ENCODE measurements around the gene RNF10.
"Not testable (repeated sequence)": the region's sequence is repeated elsewhere in the genome, so short reads cannot be mapped to it uniquely, and the experiment has no call there.

Gene RNF10

GRCh38 chr12:120528861-120529525, 5.2 kb upstream of the RNF10 start, which contains the start of gene COQ5:
COQ5 (minus strand) TSS chr12:120529158; CDS start chr12:120529141, 17 bp downstream.
- peak; percentile 93 for DNase-seq (ENCODE audit: low spot score)

- peak; percentile 82 for DNase-seq (ENCODE audit: low spot score)
Observed at GRCh38 chr12:120529641-120530417, 4.3 kb upstream of the RNF10 start.

- not testable (repeated sequence) for DNase-seq (ENCODE audit: low spot score)
Observed at GRCh38 chr12:120530418-120530761, 3.8 kb upstream of the RNF10 start.

GRCh38 chr12:120532701-120533238, 1.4 kb upstream of the RNF10 start:
- no peak for DNase-seq (ENCODE audit: low spot score)

GRCh38 chr12:120534703-120535655, 823 bp downstream of the RNF10 start:
- peak; percentile 82 for DNase-seq (ENCODE audit: low spot score)

GRCh38 chr12:120536064-120536791, 2.1 kb downstream of the RNF10 start:
- no peak for DNase-seq (ENCODE audit: low spot score)

GRCh38 chr12:120537856-120538220, 3.7 kb downstream of the RNF10 start:
- no peak for DNase-seq (ENCODE audit: low spot score)

GRCh38 chr12:120538281-120539156, 4.4 kb downstream of the RNF10 start:
- DNase-seq (ENCODE audit: low spot score): peak; percentile 47

GRCh38 chr12:120539303-120539702, 5.1 kb downstream of the RNF10 start:
- DNase-seq (ENCODE audit: low spot score): no peak

- no peak for DNase-seq (ENCODE audit: low spot score)
Observed at GRCh38 chr12:120540445-120540844, 6.3 kb downstream of the RNF10 start.

GRCh38 chr12:120542166-120542565, 8.0 kb downstream of the RNF10 start:
- no peak for DNase-seq (ENCODE audit: low spot score)

- DNase-seq (ENCODE audit: low spot score): no peak
Observed at GRCh38 chr12:120544691-120545090, 10.5 kb downstream of the RNF10 start.

GRCh38 chr12:120546050-120546386, 11.9 kb downstream of the RNF10 start:
- no peak for DNase-seq (ENCODE audit: low spot score)

- no peak for DNase-seq (ENCODE audit: low spot score)
Observed at GRCh38 chr12:120554678-120555077, 20.5 kb downstream of the RNF10 start.

GRCh38 chr12:120557589-120557988, 23.4 kb downstream of the RNF10 start:
- DNase-seq (ENCODE audit: low spot score): no peak

GRCh38 chr12:120562906-120563305, 28.8 kb downstream of the RNF10 start:
- no peak for DNase-seq (ENCODE audit: low spot score)

- DNase-seq (ENCODE audit: low spot score): no peak
Observed at GRCh38 chr12:120563495-120563894, 29.3 kb downstream of the RNF10 start.

- no peak for DNase-seq (ENCODE audit: low spot score)
Observed at GRCh38 chr12:120571299-120571698, 37.1 kb downstream of the RNF10 start.

GRCh38 chr12:120573560-120573959, 39.4 kb downstream of the RNF10 start:
- no peak for DNase-seq (ENCODE audit: low spot score)

- no peak for DNase-seq (ENCODE audit: low spot score)
Observed at GRCh38 chr12:120574106-120574505, 40.0 kb downstream of the RNF10 start.

GRCh38 chr12:120579179-120579578, 45.0 kb downstream of the RNF10 start:
- DNase-seq (ENCODE audit: low spot score): no peak
